HPDE6-E6E7 (cell line): Measurements from ENCODE around the gene NLGN4X.
"Not testable (repeated sequence)": the region's sequence is repeated elsewhere in the genome, so short reads cannot be mapped to it uniquely, and the experiment has no call there.

Experiments used
- DNase-seq: peaks from one replicate; pipeline ENCODE4 v3.0.0; 2011; ENCODE audit warnings: missing footprints; ENCODE audit errors: extremely low spot score

NLGN4X gene

DNA sequence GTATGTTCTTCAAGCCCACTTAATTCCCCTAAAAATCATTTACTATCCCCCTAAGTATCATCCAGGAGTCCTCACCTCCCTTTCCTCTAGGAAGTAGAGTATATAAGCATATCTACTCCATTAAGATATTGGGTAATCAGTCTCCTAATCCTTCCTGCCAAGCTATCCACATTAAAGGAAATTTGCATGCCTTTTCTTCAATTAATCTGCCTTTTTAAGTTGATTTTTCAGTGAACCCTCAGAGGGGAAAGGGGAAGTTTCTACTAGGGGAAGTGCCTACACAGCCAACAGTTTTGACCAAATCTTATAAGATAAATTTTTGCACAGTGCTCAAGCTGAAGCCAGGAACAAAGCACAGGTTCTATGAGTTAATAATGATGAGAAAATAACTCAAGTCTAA is 222.8 kb downstream of the NLGN4X start:
- no peak for DNase-seq

DNA sequence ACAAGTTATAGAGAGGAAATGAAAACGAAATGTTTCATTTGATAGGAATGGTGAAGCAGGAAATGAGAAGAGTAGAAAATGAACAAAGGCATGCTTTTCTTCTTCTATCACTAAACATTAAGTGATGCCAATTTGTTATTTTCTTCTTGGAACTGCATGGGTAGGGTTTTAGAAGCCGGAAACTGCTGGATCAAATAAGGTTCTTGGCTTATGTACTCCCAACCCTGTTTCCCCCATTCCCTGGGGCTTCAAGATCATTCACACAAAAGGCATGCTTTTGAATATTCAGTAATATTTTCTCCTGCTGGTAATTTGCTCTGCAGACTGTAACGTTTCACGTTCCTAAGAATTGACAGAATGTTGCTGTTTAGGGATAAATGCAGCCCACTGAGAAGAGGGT is 224.1 kb downstream of the NLGN4X start:
- DNase-seq: no peak

DNA sequence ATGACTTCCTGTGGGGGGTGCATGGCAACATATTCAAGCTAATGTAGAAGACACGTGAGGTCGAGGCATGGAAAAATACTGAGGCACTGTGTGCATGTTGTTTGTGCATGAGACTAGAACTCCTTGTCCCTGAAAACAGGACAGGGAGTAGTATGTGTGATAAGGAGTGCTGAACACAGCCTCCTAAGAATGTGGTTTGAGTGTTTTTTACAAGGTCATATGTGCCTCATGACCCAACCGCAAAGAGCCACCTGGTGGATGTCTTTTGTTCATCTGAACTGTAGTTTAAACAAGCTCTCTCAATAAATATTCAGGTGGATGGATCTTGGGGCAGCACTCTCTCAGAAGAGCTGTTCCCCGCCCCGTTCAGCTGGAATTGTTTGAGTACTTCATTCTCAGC is 226.6 kb downstream of the NLGN4X start:
- no peak for DNase-seq

DNA sequence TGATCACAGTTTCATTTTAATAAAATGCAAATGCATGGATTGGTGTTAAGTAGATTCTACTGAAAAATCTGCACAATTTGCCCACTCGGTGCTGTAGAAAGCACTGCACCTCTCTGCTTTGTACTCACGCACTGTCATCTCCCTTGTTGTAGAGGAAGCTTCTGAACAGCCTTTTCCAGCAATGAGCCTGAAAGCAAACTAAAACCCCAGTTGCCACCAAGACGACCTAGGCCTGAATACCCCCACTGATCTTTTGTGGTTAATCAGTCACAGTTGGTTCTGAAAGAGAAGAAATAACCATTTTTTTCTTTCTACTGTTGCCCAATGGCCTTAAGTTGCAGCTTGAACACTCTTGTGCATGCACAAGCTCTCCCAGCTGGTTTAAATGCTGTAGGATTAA is 229.8 kb downstream of the NLGN4X start:
- no peak for DNase-seq

DNA sequence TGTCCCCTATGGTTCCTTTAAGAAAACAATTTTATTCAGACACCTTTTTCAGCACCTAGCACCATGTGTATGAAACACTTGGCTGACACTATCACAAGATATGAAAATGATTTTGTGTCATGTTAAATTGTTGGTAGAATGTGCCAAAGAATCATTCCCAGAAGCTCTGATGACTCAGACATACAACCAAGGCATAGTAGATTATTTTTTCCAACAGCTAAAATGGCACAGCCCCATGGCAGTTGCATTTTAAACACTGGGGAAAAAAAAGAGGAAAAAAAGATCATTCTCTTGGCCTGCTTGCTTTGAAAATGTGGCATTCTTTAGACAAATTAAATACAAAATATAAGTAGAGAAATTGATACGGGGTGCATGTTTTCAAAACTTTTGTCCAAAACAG is 230.2 kb downstream of the NLGN4X start:
- no peak for DNase-seq

DNA sequence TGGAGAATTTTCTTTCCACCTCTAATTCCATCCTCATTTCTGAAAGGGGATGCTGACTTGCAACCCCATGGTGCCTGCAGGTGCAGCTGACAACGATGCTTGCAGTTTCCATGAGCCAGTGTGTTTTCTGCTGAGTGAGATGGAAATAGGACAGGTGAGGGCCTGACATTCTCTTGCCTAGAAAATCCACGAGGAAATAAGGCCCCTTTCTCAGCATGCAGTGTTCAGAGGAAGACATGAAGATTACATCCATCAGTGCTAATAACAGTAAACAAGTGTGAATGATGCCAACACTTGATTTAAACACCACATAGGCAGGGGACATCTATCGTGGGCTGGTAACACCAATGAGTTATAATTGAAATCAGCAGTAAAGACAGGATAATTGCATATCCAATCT is 237.3 kb downstream of the NLGN4X start:
- DNase-seq: no peak

DNA sequence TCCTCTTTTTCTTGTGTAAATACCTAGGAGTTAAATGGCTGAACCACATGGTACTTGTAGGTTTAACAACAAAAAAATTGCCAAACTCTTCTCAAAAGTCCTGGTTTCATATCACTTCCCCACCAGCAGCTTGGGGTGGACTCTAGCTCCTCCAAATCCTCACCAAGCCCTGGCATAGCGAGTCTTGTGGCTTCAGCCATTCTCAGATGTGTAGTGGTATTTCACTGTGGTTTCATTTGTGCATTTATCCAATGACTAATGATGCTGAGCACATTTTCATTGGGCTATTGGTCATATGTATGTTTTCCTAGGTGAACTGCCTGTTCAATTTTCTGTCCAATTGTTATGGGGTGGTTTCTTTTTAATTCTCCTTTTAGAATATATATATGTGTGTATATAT is 249.3 kb downstream of the NLGN4X start:
- DNase-seq: no peak

DNA sequence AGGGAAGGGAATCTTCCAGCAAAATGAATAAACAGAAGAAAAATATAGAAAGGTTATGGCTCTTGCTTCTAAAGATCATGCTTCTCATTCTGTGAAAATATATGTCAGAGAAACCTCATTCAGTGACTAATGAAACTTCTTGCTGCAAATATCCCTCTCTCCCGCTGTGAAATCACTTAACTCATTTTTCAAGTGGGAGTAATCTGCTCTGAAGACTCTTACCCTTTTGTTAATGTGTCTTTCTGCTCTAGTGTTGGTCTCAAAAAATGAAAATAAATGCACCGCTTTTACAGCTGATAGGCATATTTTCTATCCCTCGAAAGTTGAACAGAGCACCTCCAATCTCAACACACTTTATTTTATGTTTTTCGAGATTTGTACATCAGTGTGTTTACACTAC is 252.3 kb downstream of the NLGN4X start:
- DNase-seq: no peak

DNA sequence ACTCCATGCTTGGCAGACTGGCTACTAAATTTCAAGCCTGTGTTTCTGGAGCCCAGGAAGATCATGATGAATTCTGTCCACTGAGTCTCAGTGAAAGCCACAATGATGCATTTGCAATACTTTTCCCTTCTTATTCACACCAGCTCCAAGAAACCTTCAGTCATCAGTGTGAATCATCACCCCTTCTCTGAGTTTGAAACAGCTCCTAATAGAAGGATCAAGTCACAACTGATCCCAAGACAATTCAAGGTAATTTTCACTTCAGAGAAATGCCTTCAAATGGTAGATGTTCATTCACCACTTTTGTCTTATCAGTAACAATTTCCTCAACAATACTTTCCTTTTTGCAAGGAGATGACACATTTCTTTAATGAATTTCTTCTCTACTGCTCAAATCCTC is 257.4 kb downstream of the NLGN4X start:
- no peak for DNase-seq

DNA sequence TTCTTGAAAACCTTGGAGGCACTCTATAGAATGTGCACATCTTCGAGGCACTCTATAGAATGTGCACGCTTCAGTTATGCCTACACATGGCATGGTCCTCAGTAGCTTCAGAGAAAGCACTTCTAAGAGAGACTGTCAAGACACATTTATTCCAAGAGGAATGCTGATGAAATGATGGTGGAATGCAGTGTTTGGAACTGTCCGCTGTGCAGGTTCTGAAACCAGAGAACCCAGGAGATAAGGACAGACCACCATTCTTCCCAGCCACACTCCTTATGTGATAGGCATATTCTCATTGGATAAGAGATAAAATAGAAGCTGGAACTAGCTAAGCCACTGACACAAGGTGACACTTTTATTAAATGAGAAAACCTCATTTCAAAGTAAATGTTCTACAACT is 263.3 kb downstream of the NLGN4X start:
- no peak for DNase-seq

DNA sequence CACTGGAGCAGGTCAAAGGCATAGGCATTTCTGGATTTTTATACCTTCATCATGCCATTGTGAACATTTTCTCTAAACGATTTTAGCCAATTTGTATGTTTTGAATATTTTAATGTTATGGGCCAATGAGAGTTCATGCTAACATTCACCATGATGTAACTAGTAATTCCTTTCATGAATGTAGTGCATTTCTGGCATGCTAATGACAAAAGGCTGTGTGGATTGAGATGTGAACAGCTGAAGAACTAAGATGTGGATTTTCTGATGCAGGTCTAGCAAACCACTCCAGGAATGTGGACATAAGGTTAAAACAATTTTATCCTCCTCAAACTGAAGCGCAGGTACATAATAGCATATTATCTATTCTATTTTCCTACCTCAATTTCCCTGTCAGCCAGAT is 269.4 kb downstream of the NLGN4X start:
- DNase-seq: no peak

DNA sequence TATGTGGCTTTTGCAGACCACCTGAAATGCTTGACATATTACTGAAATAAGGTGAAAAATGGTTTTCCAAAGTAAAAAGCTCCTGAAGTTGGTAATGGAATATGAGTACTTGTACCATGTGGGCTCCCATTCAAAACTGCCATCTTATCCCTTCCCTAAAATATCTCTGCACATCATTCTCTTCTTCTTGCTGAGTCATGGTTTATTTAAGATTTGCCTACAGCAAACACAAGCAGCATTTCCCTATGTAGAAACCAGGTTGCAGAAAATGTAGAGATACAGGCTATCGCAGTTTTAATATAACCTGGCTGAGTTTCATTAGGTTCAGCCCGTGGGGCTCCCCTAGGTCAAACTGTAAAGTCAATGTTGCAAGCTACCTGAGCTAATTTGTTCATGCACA is 270.1 kb downstream of the NLGN4X start:
- DNase-seq: no peak

DNA sequence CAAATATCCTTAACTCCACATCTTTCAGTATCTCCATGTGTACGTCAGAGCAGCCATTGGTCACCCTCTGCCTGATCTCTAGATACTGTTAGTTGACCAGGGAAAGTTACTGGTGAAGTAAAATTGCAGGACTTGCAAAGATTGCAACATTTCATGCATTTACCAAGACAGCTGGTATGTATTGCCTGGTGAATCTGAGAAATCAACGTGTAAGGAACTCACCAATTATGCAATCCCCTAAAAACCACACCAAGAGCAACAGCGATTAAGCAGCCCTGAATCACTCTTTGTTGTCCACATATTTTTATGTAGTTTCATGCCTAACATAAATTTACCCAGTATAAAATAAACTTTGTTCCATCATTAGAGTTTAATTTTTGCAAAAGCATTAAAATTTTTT is 271.2 kb downstream of the NLGN4X start:
- no peak for DNase-seq

DNA sequence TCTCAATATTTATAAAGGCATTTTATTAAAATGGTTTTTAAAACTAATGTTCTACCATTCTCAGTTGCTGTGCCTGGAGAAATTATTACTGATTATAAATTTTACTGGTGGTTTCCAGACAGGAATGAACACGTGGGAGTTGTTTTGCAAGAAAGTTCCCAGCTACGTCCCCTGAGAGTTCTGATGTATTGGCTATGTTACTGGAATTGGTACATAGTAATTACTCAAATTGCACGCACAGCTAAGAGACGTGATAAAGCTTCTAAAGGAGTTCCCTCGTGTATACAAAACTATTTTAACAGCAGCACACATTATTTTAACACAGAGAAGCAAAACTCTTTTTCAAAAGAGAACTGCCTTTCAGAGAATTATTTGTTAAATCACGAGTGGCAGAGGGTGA is 292.2 kb downstream of the NLGN4X start:
- DNase-seq: no peak

DNA sequence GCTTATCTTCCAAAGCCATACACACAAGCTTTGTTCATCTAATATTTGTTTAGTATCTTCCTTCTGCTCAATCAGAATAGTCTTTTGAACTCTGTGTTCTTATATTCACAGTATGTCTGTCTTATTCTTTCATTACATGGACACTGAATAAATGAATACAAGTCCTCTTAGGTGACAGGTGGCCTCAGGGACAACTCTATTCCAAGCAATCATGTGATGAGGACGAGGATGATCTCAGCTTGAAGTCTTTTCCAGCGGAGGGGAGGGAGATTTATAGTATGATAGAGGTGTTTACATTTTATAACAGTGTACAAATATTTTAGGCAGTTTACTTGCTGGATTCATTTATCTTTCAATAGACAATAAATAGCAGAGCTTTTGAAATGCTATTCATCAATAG is 300.4 kb downstream of the NLGN4X start:
- no peak for DNase-seq

DNA sequence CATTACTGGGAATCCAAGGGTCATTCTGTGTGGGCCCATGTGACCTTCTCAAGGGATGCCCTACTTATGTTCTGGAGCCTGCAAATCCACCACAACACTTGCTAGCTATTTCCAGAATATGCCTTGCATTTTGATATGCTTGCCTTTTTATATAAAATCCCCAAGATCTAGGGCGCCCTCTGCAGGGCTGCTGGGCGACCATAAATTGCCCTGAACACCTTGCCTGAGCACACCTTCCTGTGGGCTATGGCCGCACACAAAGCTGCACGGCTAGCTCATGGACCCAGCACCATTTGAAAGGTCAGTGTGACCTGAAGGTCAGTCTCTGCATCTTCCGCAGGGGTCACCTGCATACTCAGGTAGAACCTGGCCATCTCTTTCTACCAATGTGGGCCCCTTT is 311.7 kb downstream of the NLGN4X start:
- no peak for DNase-seq

DNA sequence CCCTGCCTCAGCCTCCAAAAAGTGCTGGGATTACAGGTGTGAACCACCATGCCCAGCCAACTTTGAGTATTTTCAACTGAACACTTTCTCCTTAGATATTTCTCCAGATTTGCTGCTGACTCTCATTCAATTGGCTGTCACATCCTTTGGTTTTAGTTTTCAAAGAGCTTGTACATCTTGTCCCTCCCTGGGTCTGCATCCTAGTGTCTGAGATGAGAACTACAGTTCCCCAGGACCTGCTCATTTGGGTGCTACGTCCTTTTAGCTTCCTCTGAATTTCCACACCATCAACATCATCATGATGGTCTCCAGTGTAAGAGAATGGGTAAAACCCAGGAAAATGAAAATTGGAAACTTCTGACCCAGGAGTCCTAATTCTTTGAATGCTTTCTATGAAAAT is 312.9 kb downstream of the NLGN4X start:
- DNase-seq: no peak

DNA sequence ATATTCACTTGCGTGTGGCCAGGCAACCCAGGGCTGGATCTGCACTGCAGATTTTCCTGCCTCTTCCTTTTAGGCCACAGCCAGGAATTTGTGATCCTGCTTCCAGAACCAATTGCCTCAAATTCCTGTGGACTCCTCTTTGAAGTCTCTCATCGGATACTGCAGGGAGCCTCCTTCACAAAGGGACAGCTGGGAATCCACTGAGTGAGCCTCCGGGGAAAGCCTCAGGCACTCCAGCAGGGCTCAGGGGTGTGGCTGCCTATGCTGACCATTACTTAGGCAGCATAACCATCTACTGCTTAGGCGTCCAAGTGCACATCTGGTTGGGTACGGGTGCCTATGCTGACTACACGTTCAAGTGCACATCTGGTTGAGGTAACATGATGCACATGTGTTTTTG is 321.5 kb downstream of the NLGN4X start:
- DNase-seq: no peak

DNA sequence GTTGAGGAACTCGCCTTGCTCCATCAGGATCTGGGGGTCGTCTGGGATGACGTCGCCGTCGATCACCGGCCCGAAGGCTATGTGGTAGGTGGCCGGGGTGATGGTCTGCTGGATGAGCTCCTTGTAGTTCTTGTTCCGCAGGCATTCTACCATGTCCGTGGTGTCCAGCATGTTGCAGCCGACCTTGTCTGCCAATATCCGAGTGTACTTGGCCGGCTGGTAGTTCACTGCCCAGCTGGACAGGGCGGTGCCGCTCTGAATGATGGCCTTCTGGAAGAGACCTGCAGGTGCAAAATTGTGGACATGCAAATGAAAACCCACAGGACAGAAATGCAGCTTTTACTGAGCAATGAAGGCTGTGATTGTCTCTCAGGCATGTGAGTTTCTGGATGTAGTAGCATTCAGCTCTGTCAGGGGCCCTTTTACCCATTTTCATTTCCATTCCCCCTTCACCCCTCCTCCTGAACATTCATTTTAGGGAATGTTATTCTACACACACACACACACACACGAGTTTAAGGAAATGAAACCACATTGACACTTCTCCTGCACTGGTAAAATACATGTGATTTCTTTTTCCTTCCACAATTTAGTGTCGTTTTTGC is 325.0 kb downstream of the NLGN4X start:
- DNase-seq: not testable (repeated sequence)

DNA sequence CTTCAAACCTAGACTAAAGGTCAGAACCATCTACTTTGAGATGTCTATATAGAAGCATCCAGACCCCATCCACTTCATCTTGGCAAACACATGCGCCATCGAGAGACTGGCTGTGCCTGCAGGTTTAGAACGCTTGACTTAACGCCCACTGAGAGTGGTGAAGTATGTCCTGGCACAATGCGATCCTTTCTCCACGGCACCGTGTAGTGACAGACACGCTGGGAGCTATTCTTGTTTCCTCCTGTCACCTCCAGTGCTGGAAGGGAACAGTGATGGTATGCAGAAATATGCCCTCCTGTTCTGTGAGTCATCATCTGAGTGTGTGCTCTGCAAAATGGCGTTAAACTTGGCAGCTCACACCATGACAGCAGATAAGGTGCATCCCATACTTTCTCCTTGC is 330.2 kb downstream of the NLGN4X start:
- DNase-seq: no peak

DNA sequence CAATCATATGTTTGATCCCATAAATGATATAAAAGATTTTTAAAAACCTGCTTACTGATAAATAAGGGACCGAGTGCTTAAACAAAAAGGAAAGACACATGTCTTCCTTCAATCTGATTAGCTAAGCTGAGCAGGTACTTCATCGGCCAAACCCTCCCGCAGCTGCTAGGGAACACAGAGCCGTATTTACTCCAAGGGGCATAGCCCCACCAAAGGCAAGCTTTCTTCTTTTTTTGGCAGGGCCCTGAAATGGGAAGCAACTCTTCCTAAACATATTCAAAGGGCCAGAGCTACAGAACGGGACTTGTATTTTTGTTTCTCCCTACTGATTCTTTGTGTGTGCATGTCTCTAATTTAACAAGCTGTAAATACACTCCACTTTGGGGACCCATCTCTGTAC is 337.3 kb downstream of the NLGN4X start:
- DNase-seq: no peak

DNA sequence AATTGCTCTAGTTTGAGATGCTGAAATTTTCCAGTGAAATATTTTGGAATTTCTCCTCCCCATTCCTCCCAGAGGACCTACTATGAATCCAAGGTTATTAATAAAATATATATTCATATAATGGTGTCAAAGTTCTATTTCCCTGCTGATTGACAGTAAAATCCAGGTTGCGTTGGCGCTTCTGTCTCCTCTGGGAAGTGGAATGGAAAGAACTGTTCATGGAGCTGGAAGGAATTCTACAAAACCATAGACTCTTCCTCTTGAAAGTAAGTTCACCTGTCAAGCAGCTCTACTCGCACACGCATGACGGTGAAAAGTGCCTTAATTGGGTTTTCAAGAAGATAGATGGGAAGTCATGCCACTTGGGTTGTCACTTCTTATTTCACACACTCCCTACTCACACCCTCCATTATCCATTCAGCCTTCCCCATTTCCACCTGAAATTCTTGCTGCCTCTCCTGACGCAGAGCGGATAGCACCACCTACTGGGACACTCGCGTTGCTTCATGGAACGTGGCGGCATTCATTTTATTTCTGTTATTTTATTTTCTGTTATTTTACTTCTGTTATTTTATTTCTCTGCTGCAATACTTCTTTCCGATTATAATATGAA is 351.6 kb downstream of the NLGN4X start:
- DNase-seq: no peak

DNA sequence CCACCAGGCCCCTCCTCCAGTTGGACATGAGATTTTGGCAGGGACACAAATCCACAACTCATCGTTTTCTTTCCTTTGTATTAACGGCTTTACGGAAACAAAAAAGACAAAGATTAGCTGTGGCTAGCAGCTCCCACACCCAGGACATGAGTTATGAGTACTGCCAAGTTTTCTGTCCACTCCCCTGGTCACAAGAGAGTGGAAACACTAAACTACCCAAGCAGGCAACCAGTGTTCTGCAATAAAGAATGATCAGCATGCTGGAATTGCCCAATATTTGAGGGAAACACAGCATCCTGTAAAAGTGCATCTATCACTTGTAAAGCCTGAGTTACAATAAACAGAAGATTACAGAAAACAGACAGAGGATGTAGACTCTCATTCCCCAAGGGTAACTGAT is 358.4 kb downstream of the NLGN4X start:
- no peak for DNase-seq

DNA sequence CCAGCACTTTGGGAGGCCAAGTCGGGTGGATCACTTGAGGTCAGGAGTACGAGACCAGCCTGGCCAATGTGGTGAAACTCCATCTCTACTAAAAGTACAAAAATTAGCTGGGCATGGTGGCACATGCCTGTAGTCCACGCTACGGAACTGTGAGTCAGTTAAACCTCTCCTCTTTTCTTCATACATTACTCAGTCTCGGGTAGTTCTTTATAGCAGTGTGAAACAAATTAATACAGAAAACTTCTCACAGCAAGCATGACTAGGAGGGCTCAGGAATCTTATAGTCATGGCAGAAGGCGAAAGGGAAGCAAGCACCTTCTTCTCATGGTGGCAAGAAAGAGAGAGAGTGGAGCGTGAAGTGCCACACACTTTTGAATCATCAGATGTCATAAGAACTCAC is 358.9 kb downstream of the NLGN4X start:
- no peak for DNase-seq
